Prostate gland (tissue), 2 donors: ENCODE results near the gene CD83.

Experiments used
- CTCF ChIP-seq, 4 experiments: fragments of 200-600 bp in 2 of 4; fragments of 450-650 bp in 2 of 4; sonication (generic) in 2 of 4; IDR thresholded peaks; 1 replicate in 3 of 4; 2 replicates in 1 of 4; pipeline ENCODE4 v1.5.1; 2016 to 2019; ENCODE audit warnings: antibody characterized with exemption in 4 of 4, mild to moderate bottlenecking in 2 of 4, moderate library complexity in 2 of 4
- POLR2A ChIP-seq: fragments of 450-650 bp; IDR thresholded peaks from one replicate; pipeline ENCODE4 v1.6.1; 2016; ENCODE audit warnings: antibody characterized with exemption, mild to moderate bottlenecking
- POLR2AphosphoS5 ChIP-seq: sonication (generic); formaldehyde crosslinking; IDR thresholded peaks from one replicate; pipeline ENCODE4 v1.6.1; 2017; ENCODE audit warnings: antibody characterized with exemption

DNA sequence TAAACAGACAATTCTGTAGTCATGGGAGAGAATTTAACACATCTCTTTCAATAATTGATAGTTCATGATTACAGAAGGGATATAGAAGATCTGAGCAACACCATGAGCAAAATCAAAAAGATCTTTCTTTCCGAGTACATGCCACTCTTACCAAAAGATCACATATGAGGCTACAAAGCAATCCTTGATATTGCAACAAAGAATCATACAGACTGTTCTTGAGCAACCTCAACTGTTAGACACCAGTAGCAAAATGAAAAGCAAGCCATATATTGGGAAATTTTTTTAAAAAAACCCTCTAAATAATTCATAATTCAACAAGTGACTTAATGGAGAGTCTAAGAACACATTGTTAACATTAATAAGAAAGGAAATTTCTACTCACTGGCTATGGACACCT lies 3.6 kb upstream of the CD83 start:
- no peak for TF ChIP-seq CTCF (IDR thresholded peaks at IDR 0.05)
- no peak for TF ChIP-seq POLR2A
- no peak for TF ChIP-seq POLR2AphosphoS5
